Trophoblast cell (in vitro differentiated cells and primary cell): ENCODE measurements around the gene OR2T2.
"Not testable (repeated sequence)": the region's sequence is repeated elsewhere in the genome, so short reads cannot be mapped to it uniquely, and the experiment has no call there.

Experiments
- DNase-seq, 2 donors: peaks; one replicate each; pipeline ENCODE4 v3.0.0-alpha.2; 2016
- H2AFZ ChIP-seq: 2 replicates; pipeline ENCODE4 v1.6.1; 2013; ENCODE audit warnings: low read length, moderate library complexity, mild to moderate bottlenecking; ENCODE audit not compliant: insufficient read depth, poor library complexity
- H2AK5ac ChIP-seq: 2 replicates; pipeline ENCODE4 v1.6.1; 2013; ENCODE audit warnings: mild to moderate bottlenecking, low read length
- H2BK120ac ChIP-seq: 2 replicates; pipeline ENCODE4 v1.6.1; 2013; ENCODE audit warnings: low read length, mild to moderate bottlenecking, moderate library complexity; ENCODE audit not compliant: insufficient read depth, poor library complexity
- H2BK12ac ChIP-seq: 2 replicates; pipeline ENCODE4 v1.6.1; 2013; ENCODE audit warnings: mild to moderate bottlenecking, low read length, moderate library complexity
- H2BK5ac ChIP-seq: 2 replicates; pipeline ENCODE4 v1.6.1; 2013; ENCODE audit warnings: low read length, low read depth, moderate library complexity, mild to moderate bottlenecking; ENCODE audit not compliant: poor library complexity
- H3K14ac ChIP-seq: 2 replicates; pipeline ENCODE4 v1.6.1; 2013; ENCODE audit warnings: mild to moderate bottlenecking, low read length
- H3K18ac ChIP-seq: 2 replicates; pipeline ENCODE4 v1.6.1; 2013; ENCODE audit warnings: mild to moderate bottlenecking, low read length
- H3K23ac ChIP-seq: 2 replicates; pipeline ENCODE4 v1.6.1; 2013; ENCODE audit warnings: low read length
- H3K27ac ChIP-seq: 2 replicates; pipeline ENCODE4 v1.5.1; 2013; ENCODE audit warnings: low read depth, mild to moderate bottlenecking, inconsistent platforms, low read length, moderate library complexity
- H3K27me3 ChIP-seq: 2 replicates; pipeline ENCODE4 v1.6.1; 2013; ENCODE audit warnings: inconsistent platforms, mild to moderate bottlenecking, low read length, moderate library complexity; ENCODE audit not compliant: insufficient read depth
- H3K36me3 ChIP-seq, 2 experiments: 1 replicate in 1 of 2; 2 replicates in 1 of 2; pipeline ENCODE4 v1.6.1; 2013; ENCODE audit warnings: low read length in 2 of 2, mild to moderate bottlenecking in 2 of 2, moderate library complexity in 1 of 2; ENCODE audit not compliant: insufficient read depth in 2 of 2, control insufficient read depth in 1 of 2
- H3K4ac ChIP-seq: 2 replicates; pipeline ENCODE4 v1.6.1; 2013; ENCODE audit warnings: low read depth, mild to moderate bottlenecking, low read length, moderate library complexity
- H3K4me1 ChIP-seq, 2 experiments: 1 replicate in 1 of 2; 2 replicates in 1 of 2; pipeline ENCODE4 v1.6.1; 2013; ENCODE audit warnings: low read length in 2 of 2, mild to moderate bottlenecking in 2 of 2, moderate library complexity in 1 of 2; ENCODE audit not compliant: insufficient read depth in 2 of 2, control insufficient read depth in 1 of 2
- H3K4me2 ChIP-seq: 2 replicates; pipeline ENCODE4 v1.6.1; 2013; ENCODE audit warnings: inconsistent platforms, mild to moderate bottlenecking, low read length, moderate library complexity
- H3K4me3 ChIP-seq: 2 replicates; pipeline ENCODE4 v1.5.1; 2013; ENCODE audit warnings: mild to moderate bottlenecking, low read depth, low read length, inconsistent platforms
- H3K79me1 ChIP-seq: one replicate; pipeline ENCODE4 v1.6.1; 2013; ENCODE audit warnings: low read length
- H3K79me2 ChIP-seq: 2 replicates; pipeline ENCODE4 v1.6.1; 2013; ENCODE audit warnings: low read length, mild to moderate bottlenecking; ENCODE audit not compliant: control insufficient read depth, insufficient read depth, poor library complexity
- H3K9ac ChIP-seq: 2 replicates; pipeline ENCODE4 v1.6.1; 2013; ENCODE audit warnings: mild to moderate bottlenecking, low read length
- H3K9me3 ChIP-seq: 2 replicates; pipeline ENCODE4 v1.6.1; 2013; ENCODE audit warnings: low read depth, mild to moderate bottlenecking, control low read depth, inconsistent platforms, low read length; ENCODE audit not compliant: insufficient read depth
- H4K12ac ChIP-seq: 2 replicates; pipeline ENCODE4 v1.6.1; 2013; ENCODE audit warnings: low read depth, mild to moderate bottlenecking, low read length, moderate library complexity
- H4K8ac ChIP-seq: 2 replicates; pipeline ENCODE4 v1.6.1; 2013; ENCODE audit warnings: low read depth, mild to moderate bottlenecking, low read length, moderate library complexity
- H4K91ac ChIP-seq: one replicate; pipeline ENCODE4 v1.6.1; 2013; ENCODE audit warnings: low read depth, mild to moderate bottlenecking, low read length, moderate library complexity
- WGBS: extraction: QIAGEN DNeasy Blood & Tissue Kit; methylation state at CpG from one replicate; pipeline ENCODE4 v1.1.7; 2013; ENCODE audit warnings: missing lambda C conversion rate; ENCODE audit not compliant: insufficient read length, insufficient coverage; ENCODE audit errors: extremely low coverage; 5-methylcytosine and 5-hydroxymethylcytosine counted together

OR2T2 gene

DNA sequence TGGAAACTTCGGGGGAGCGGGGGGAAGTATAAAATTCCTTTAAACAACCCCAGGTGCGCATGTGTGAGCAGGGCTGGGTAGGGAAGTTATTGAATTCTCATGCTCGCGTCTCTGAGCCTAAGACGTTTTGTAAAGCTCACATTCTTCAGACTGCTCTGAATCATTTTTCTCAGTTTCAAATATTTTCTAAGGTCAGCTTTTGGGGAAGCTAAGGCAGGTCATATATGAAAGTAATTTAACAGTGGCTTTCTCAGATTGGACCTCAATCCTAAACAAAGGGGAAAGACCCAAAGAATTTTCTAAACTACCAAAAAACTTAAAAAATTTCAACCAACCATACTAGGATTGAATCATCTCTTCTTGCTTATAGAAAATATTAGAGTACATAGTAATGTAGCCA is 10.5 kb upstream of the OR2T2 start:
- not testable (repeated sequence) for H2AK5ac ChIP-seq, H3K18ac ChIP-seq, H3K4me1 ChIP-seq, H3K9me3 ChIP-seq, H3K14ac ChIP-seq, H4K12ac ChIP-seq, H2BK120ac ChIP-seq, H2AFZ ChIP-seq, H3K79me2 ChIP-seq, H2BK5ac ChIP-seq, H3K4me2 ChIP-seq, H4K8ac ChIP-seq, H3K27ac ChIP-seq, H3K27me3 ChIP-seq, H3K79me1 ChIP-seq, H3K36me3 ChIP-seq, H3K4me3 ChIP-seq, H4K91ac ChIP-seq, H3K9ac ChIP-seq, H2BK12ac ChIP-seq, DNase-seq, H3K23ac ChIP-seq, H3K4ac ChIP-seq
- no CpG with 5 or more reads among the region's 6 CpGs for WGBS

DNA sequence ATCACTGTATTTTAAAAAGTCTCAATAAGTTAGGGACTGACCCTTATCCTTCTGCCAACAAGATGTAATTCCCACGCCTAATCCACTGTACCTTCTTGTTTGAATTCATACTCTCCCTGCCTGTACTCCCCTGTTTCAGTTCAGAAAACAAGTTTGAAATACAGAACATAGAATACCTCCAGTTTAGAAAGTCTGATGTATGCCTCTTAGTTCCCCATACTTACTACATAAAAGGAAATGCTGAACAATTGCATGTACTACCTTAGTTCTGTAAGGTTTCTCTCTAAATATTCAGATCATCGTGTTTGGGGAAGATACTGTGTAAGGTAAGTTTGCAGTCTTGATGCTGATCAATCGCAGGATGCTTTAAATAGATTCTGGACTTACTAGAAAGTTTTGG is 9.1 kb upstream of the OR2T2 start:
- H3K4me1 ChIP-seq, H2BK12ac ChIP-seq, H3K4me2 ChIP-seq, H4K91ac ChIP-seq, H3K18ac ChIP-seq, DNase-seq, H2BK120ac ChIP-seq, H3K4ac ChIP-seq, H3K27me3 ChIP-seq, H4K12ac ChIP-seq, H2BK5ac ChIP-seq, H3K9me3 ChIP-seq, H3K79me1 ChIP-seq, H2AK5ac ChIP-seq, H4K8ac ChIP-seq, H3K79me2 ChIP-seq, H3K27ac ChIP-seq, H2AFZ ChIP-seq, H3K36me3 ChIP-seq, H3K23ac ChIP-seq, H3K4me3 ChIP-seq, H3K9ac ChIP-seq, H3K14ac ChIP-seq: not testable (repeated sequence)
- no CpG with 5 or more reads among the region's 3 CpGs for WGBS

DNA sequence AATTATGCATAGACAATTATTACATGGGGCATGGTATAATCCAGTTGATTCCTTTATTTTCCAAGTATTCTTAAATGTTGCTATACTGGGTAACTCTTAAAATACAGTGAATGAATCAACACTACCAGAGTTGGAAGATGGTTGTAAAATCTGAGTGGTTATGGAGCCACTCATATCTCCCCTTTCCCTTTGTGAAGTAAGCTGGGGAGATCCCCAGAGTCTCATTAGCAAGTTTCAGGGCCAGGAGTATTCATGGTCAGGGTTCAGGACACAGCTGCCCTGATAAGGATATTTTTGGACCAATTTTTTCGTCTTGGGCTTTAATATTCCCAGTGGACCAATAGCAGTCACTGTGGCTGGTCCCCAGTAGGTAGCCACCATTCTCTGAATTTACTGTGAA is 6.8 kb upstream of the OR2T2 start:
- H3K4ac ChIP-seq, H2AK5ac ChIP-seq: not testable (repeated sequence)
- WGBS: no CpG with 5 or more reads among the region's 1 CpG

DNA sequence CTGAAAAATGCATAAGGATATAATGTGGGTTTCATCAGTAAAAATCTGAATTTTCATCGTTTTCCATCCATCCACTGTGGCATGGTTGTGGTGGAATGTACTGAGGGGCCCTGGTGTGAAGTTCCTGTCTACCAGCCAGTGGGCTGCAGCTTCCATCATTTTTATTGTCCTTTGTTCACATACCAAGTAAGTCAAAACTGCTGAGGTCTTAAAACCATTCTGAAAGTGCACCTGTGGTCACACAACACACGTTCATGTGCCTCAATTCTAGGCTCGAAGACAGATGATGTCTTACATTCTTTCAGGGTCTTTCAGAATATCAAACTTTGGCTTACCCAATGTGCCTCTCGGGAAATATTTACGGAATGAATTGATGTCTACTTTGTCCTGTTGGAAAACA is 6.2 kb upstream of the OR2T2 start:
- H3K9me3 ChIP-seq, H2AK5ac ChIP-seq, H3K14ac ChIP-seq, H3K23ac ChIP-seq, H3K36me3 ChIP-seq, H2AFZ ChIP-seq, H3K27ac ChIP-seq, H3K27me3 ChIP-seq, H2BK120ac ChIP-seq, H3K9ac ChIP-seq, H3K4me2 ChIP-seq, DNase-seq, H3K4me3 ChIP-seq, H3K18ac ChIP-seq, H3K4ac ChIP-seq, H2BK5ac ChIP-seq, H2BK12ac ChIP-seq, H4K8ac ChIP-seq, H3K4me1 ChIP-seq, H3K79me1 ChIP-seq, H3K79me2 ChIP-seq, H4K12ac ChIP-seq, H4K91ac ChIP-seq: not testable (repeated sequence)
- no CpG with 5 or more reads among the region's 5 CpGs for WGBS

More for the DNA sequence above, 6.8 kb upstream of the OR2T2 start:
- not testable (repeated sequence) for H3K23ac ChIP-seq, H3K79me1 ChIP-seq, H3K4me3 ChIP-seq, H3K79me2 ChIP-seq, H4K12ac ChIP-seq, H4K8ac ChIP-seq, H2BK5ac ChIP-seq, H3K9ac ChIP-seq, H4K91ac ChIP-seq, H2BK120ac ChIP-seq, H3K4me2 ChIP-seq, H2AFZ ChIP-seq, H3K9me3 ChIP-seq, H2BK12ac ChIP-seq, H3K4me1 ChIP-seq, H3K18ac ChIP-seq, H3K14ac ChIP-seq, DNase-seq, H3K27ac ChIP-seq, H3K36me3 ChIP-seq, H3K27me3 ChIP-seq
